H1 (cell line): Measurements from ENCODE around the gene PTPRT. TPM values are rescaled to one million over a fixed set of nuclear protein-coding genes. Genes with fewer than 3 reads are reported as not detected.

Experiments
- CTCF ChIA-PET: fragments of 300-600 bp; sonication (Branson Sonifier 250); formaldehyde crosslinking; loops from one replicate; lab custom pipeline; 2021; ENCODE audit not compliant: partially characterized antibody; lab: Charles Lee
- POLR2A ChIA-PET: fragments of 300-600 bp; sonication (Branson Sonifier 250); formaldehyde crosslinking; loops from one replicate; lab custom pipeline; 2021; ENCODE audit warnings: inconsistent platforms; ENCODE audit not compliant: partially characterized antibody; lab: Charles Lee
- DNase-seq, 2 experiments: peaks; one replicate each; pipeline versions ENCODE4 v3.0.0 to v3.0.0-alpha.2; 2010 to 2022; ENCODE audit warnings: low spot score in 2 of 2, low read depth in 1 of 2, mixed read lengths in 1 of 2
- FAIRE-seq: peaks from 2 replicates; lab custom pipeline; 2011; peaks lifted over from hg19 to GRCh38; lab: Jason Lieb, UNC
- H2AFZ ChIP-seq: 2 replicates; pipeline ENCODE4 v1.8.1; 2012; ENCODE audit warnings: low read length, inconsistent platforms
- H2AK5ac ChIP-seq: 2 replicates; pipeline ENCODE4 v1.6.1; 2013; ENCODE audit warnings: low read depth, low read length
- H2BK120ac ChIP-seq: replicated peaks from 2 replicates; pipeline ENCODE3; 2013; ENCODE audit warnings: low read depth, low read length, inconsistent platforms
- H2BK12ac ChIP-seq: 2 replicates; pipeline ENCODE4 v1.6.1; 2013; ENCODE audit warnings: low read depth, low read length
- H2BK15ac ChIP-seq: 2 replicates; pipeline ENCODE4 v1.6.1; 2013; ENCODE audit warnings: low read length
- H2BK20ac ChIP-seq: 2 replicates; pipeline ENCODE4 v1.6.1; 2013; ENCODE audit warnings: low read length
- H2BK5ac ChIP-seq: 2 replicates; pipeline ENCODE4 v1.6.1; 2013; ENCODE audit warnings: low read depth, low read length
- H3K14ac ChIP-seq: 2 replicates; pipeline ENCODE4 v1.6.1; 2013; ENCODE audit warnings: inconsistent platforms; ENCODE audit not compliant: insufficient read length
- H3K18ac ChIP-seq: 2 replicates; pipeline ENCODE4 v1.6.1; 2013; ENCODE audit warnings: low read length; ENCODE audit errors: extremely low read depth
- H3K23ac ChIP-seq: 2 replicates; pipeline ENCODE4 v1.6.1; 2013; ENCODE audit warnings: inconsistent platforms; ENCODE audit not compliant: insufficient read length
- H3K23me2 ChIP-seq: 2 replicates; pipeline ENCODE4 v1.6.1; 2013; ENCODE audit warnings: low read depth, low read length
- H3K27ac ChIP-seq: 2 replicates; pipeline ENCODE4 v1.6.1; 2011; ENCODE audit warnings: low read depth, low read length, inconsistent platforms
- H3K27me3 ChIP-seq, 4 experiments: replicated peaks in 1 of 4; 1 replicate in 1 of 4; 2 replicates in 3 of 4; pipeline versions ENCODE4 v1.6.1 to v1.8.1; 2011 to 2013; ENCODE audit warnings: low read length in 3 of 4, mild to moderate bottlenecking in 3 of 4, inconsistent platforms in 2 of 4, mixed read lengths in 2 of 4, moderate library complexity in 1 of 4; ENCODE audit not compliant: control insufficient read depth in 3 of 4, insufficient read depth in 3 of 4; ENCODE audit errors: extremely low read depth in 1 of 4
- H3K36me3 ChIP-seq, 4 experiments: 2 replicates each; pipeline versions ENCODE4 v1.6.1 to v1.8.1; 2011 to 2013; ENCODE audit warnings: mild to moderate bottlenecking in 4 of 4, low read length in 3 of 4, moderate library complexity in 2 of 4, control low read depth in 1 of 4, inconsistent platforms in 1 of 4; ENCODE audit not compliant: insufficient read depth in 4 of 4, control insufficient read depth in 2 of 4
- H3K4ac ChIP-seq: replicated peaks from 2 replicates; pipeline ENCODE3; 2013; ENCODE audit warnings: low read length, low read depth, mixed read lengths, inconsistent platforms; ENCODE audit not compliant: insufficient read length
- H3K4me1 ChIP-seq, 4 experiments: replicated peaks in 1 of 4; 1 replicate in 1 of 4; 2 replicates in 3 of 4; pipeline versions ENCODE4 v1.6.1 to v1.8.1; 2011 to 2013; ENCODE audit warnings: low read length in 3 of 4, inconsistent platforms in 2 of 4, mixed read lengths in 1 of 4; ENCODE audit not compliant: insufficient read depth in 4 of 4, control insufficient read depth in 3 of 4
- H3K4me2 ChIP-seq, 2 experiments: 2 replicates each; pipeline versions ENCODE4 v1.6.1 to v1.8.1; 2011 to 2013; ENCODE audit warnings: low read depth in 2 of 2, low read length in 2 of 2, control low read depth in 1 of 2, inconsistent platforms in 1 of 2, mild to moderate bottlenecking in 1 of 2; ENCODE audit not compliant: insufficient read depth in 1 of 2
- H3K4me3 ChIP-seq, 4 experiments: fragments of 200-600, 300-600 bp in 1 of 4; sonication (generic), shearing (Covaris generic), sonication (Bioruptor Twin) in 1 of 4; 2 replicates each; pipeline versions ENCODE4 v1.5.1 to v1.8.1; 2011 to 2016; ENCODE audit warnings: low read length in 4 of 4, low read depth in 3 of 4, control low read depth in 2 of 4, inconsistent platforms in 2 of 4, mild to moderate bottlenecking in 2 of 4, mixed read lengths in 1 of 4, moderate library complexity in 1 of 4; ENCODE audit not compliant: insufficient read depth in 2 of 4; ENCODE audit errors: extremely low read depth in 1 of 4
- H3K56ac ChIP-seq: replicated peaks from 2 replicates; pipeline ENCODE3; 2013; ENCODE audit warnings: low read depth, mild to moderate bottlenecking, mixed read lengths, low read length, inconsistent platforms; ENCODE audit not compliant: insufficient read length
- H3K79me1 ChIP-seq: 2 replicates; pipeline ENCODE4 v1.6.1; 2013; ENCODE audit warnings: low read depth, low read length, control low read depth
- H3K79me2 ChIP-seq, 2 experiments: 2 replicates each; pipeline versions ENCODE4 v1.6.1 to v1.8.1; 2012 to 2013; ENCODE audit warnings: low read length in 2 of 2, mild to moderate bottlenecking in 2 of 2, inconsistent platforms in 1 of 2; ENCODE audit not compliant: insufficient read depth in 2 of 2, control insufficient read depth in 1 of 2
- H3K9ac ChIP-seq, 4 experiments: replicated peaks in 1 of 4; 1 replicate in 1 of 4; 2 replicates in 3 of 4; pipeline versions ENCODE4 v1.6.1 to v1.8.1; 2011 to 2013; ENCODE audit warnings: low read depth in 3 of 4, low read length in 3 of 4, control low read depth in 2 of 4, mild to moderate bottlenecking in 2 of 4, moderate library complexity in 2 of 4, inconsistent platforms in 1 of 4; ENCODE audit errors: extremely low read depth in 1 of 4
- H3K9me3 ChIP-seq, 2 experiments: 2 replicates each; pipeline versions ENCODE4 v1.6.1 to v1.8.1; 2012 to 2013; ENCODE audit warnings: mild to moderate bottlenecking in 2 of 2, moderate library complexity in 2 of 2, control low read depth in 1 of 2, inconsistent platforms in 1 of 2, low read depth in 1 of 2, low read length in 1 of 2, mixed read lengths in 1 of 2; ENCODE audit not compliant: insufficient read depth in 2 of 2
- H4K20me1 ChIP-seq, 2 experiments: replicated peaks in 1 of 2; 2 replicates each; pipeline versions ENCODE3 to v1.8.1; 2011 to 2013; ENCODE audit warnings: inconsistent platforms in 2 of 2, low read length in 2 of 2, mild to moderate bottlenecking in 1 of 2; ENCODE audit not compliant: insufficient read depth in 2 of 2, control insufficient read depth in 1 of 2
- H4K5ac ChIP-seq: 2 replicates; pipeline ENCODE4 v1.6.1; 2013; ENCODE audit warnings: low read length, low read depth, mixed read lengths, inconsistent platforms; ENCODE audit not compliant: insufficient read length
- H4K8ac ChIP-seq: 2 replicates; pipeline ENCODE4 v1.8.0; 2013; ENCODE audit warnings: mild to moderate bottlenecking, moderate library complexity, low read length, inconsistent platforms; ENCODE audit not compliant: insufficient read depth; ENCODE audit errors: extremely low read depth
- H4K91ac ChIP-seq: replicated peaks from 2 replicates; pipeline ENCODE3; 2013; ENCODE audit warnings: low read length, mixed read lengths, inconsistent platforms; ENCODE audit not compliant: insufficient read length
- ASH2L ChIP-seq: fragments of 200-600, 300-600 bp; sonication (generic); IDR thresholded peaks from one replicate; pipeline ENCODE4 v1.7.1; 2017; ENCODE audit warnings: low read length
- BCL11A ChIP-seq, 2 experiments: IDR thresholded peaks; one replicate each; pipeline ENCODE4 v1.6.1; 2011; ENCODE audit warnings: low read depth in 2 of 2, low read length in 2 of 2, mild to moderate bottlenecking in 2 of 2
- CEBPB ChIP-seq: IDR thresholded peaks from 2 replicates; pipeline ENCODE4 v1.6.1; 2012; ENCODE audit warnings: low read depth, low read length
- CHD1 ChIP-seq: IDR thresholded peaks from 2 replicates; pipeline ENCODE4 v1.6.1; 2012; ENCODE audit warnings: low read depth, low read length, improper control_type of control experiment
- HDAC6 ChIP-seq: IDR thresholded peaks from one replicate; pipeline ENCODE4 v1.7.1; 2012; ENCODE audit warnings: low read depth, mild to moderate bottlenecking, inconsistent platforms, low read length, moderate library complexity
- PHF8 ChIP-seq: fragments of 200-600 bp; sonication (generic); conservative IDR thresholded peaks from 2 replicates; pipeline ENCODE4 v1.7.1; 2012; ENCODE audit warnings: low read depth, mild to moderate bottlenecking, inconsistent platforms, low read length, moderate library complexity
- RAD21 ChIP-seq, 2 experiments: IDR thresholded peaks in 1 of 2; conservative IDR thresholded peaks in 1 of 2; 2 replicates each; pipeline ENCODE4 v1.6.1; 2011; ENCODE audit warnings: low read depth in 2 of 2, low read length in 2 of 2, improper control_type of control experiment in 1 of 2, inconsistent platforms in 1 of 2, mild to moderate bottlenecking in 1 of 2, moderate library complexity in 1 of 2
- SP1 ChIP-seq: IDR thresholded peaks from 2 replicates; pipeline ENCODE4 v1.6.1; 2011; ENCODE audit warnings: low read depth, low read length
- WGBS, 2 experiments: shearing (Covaris generic) in 1 of 2; methylation state at CpG; one replicate each; pipeline versions ENCODE4 v1.1.6 to v1.1.7; 2013 to 2015; ENCODE audit warnings: low lambda C conversion rate in 2 of 2, mixed read lengths in 2 of 2, inconsistent platforms in 1 of 2, low coverage in 1 of 2, missing lambda C conversion rate in 1 of 2; ENCODE audit not compliant: insufficient replicate concordance in 2 of 2, insufficient coverage in 1 of 2, insufficient read length in 1 of 2; ENCODE audit errors: extremely low coverage in 1 of 2, missing lambda C conversion rate in 1 of 2; 5-methylcytosine and 5-hydroxymethylcytosine counted together
- polyA plus RNA-seq, 7 experiments: library from polyadenylated mRNA; depleted of rRNA in 3 of 7; stranded (reverse) in 5 of 7; unstranded in 2 of 7; fragments of >200 nt in 5 of 7; fragments of 200-250 nt in 2 of 7; gene quantifications; 1 replicate in 5 of 7; 2 replicates in 1 of 7; 4 replicates in 1 of 7; pipeline versions ENCODE4 v1.2.1 to v1.2.3, GENCODE V29; 2011 to 2013; ENCODE audit warnings: missing spikeins in 2 of 7, mixed read lengths in 2 of 7
- total RNA-seq: library from RNA; stranded (reverse); fragmentation: NEBNext Ultra II Directional; extraction: Animal tissue kit (Norgen Biotek cat#: 25700); gene quantifications from 2 replicates; pipeline ENCODE4 v1.2.1, GENCODE V29; 2021
- TF ChIP-seq, protein P1 (sequence below), 3 experiments: IDR thresholded peaks; 1 replicate in 2 of 3; 2 replicates in 1 of 3; pipeline versions ENCODE4 v1.5.1 to v1.6.1; 2011; ENCODE audit warnings: low read length in 3 of 3, mild to moderate bottlenecking in 3 of 3, inconsistent platforms in 2 of 3, low read depth in 1 of 3, moderate library complexity in 1 of 3; ENCODE audit not compliant: insufficient read depth in 1 of 3; ENCODE audit errors: control extremely low read depth in 1 of 3

PTPRT gene
- total and polyA plus RNA-seq, 2 of the 8 experiments (the other 6 are each of a cell fraction or from before 2014, with no cell fraction given), result 0.33 to 1.8 TPM

DNA sequence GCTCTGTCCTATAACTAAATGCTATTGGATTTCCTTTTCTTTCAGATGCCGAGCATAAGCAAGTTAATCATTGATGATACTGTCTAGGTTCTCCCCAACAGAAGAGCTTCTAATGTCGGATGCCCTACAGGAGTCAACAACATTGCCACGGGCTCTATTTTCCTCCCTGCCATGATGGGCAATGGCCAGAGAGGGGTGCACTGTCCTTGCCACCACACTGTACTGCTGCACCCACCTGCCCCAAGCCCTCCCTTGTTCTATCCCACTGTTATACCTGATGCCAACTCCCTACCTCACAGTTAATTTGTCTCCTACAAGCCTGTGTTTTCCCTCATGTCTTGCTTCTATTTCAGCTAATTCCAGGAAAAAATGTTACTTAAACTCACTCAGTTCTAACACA is 797.9 kb downstream of the PTPRT start:
- Histone ChIP-seq H3K79me1 (no peaks in the 10 kb centered on the region), H2BK12ac (no peak overlapping the region), H3K4me1 (peaks cover 0 to 7% (median 4%) of the 10 kb centered on the region in 4 experiments; a peak in 4 of 7 replicates), H2BK15ac (no peak overlapping the region), H2BK120ac (no peak overlapping the region), H2AK5ac (no peak overlapping the region), H2AFZ (no peak overlapping the region), H3K9me3 (0 out of 4 replicates have a peak, but pooled peaks cover 0 to 4% of the 10 kb centered on the region in 2 experiments), H2BK20ac (no peak overlapping the region), H3K56ac (no peak overlapping the region), H3K9ac (no peak overlapping the region), H3K14ac (no peak overlapping the region), H4K91ac (no peak overlapping the region), H4K5ac (no peak overlapping the region), H4K20me1 (no peaks in the 10 kb centered on the region), H3K23me2 (no peaks in the 10 kb centered on the region), H3K18ac (no peak overlapping the region), H3K4me2 (no peak overlapping the region; a peak in 1 of 4 replicates), H3K27me3 (no peaks in the 10 kb centered on the region), H3K27ac (no peak overlapping the region), H3K4me3 (no peak overlapping the region), H3K23ac (no peak overlapping the region), H4K8ac (no peak overlapping the region), H2BK5ac (no peak overlapping the region), H3K36me3 (no peaks in the 10 kb centered on the region), H3K79me2 (no peaks in the 10 kb centered on the region), H3K4ac (no peak overlapping the region)
- FAIRE-seq (no peak), DNase-seq (no peak)
- CTCF ChIA-PET, result interaction anchor here (1.0 to 1.2 kb wide), 3 partner anchors 15 to 137 kb away, joined by 3 to 4 read pairs (median 4); no protein-coding TSS in a partner anchor
- WGBS, 2 experiments, result 98% methylated on average over 3 of the region's 3 CpGs; no CpG with 5 or more reads in 1 of the 2 experiments
- TF ChIP-seq HDAC6, result no peak
- no peak for TF ChIP-seq ASH2L
- no peak for TF ChIP-seq CHD1
- peak; percentile 46 to 53 for TF ChIP-seq RAD21 (IDR thresholded peaks at IDR 0.05 in 1 of 2, conservative IDR thresholded peaks at IDR 0.05 in 1 of 2; ENCODE audit: low read depth in 2 of 2, low read length in 2 of 2)
- TF ChIP-seq, protein P1, sequence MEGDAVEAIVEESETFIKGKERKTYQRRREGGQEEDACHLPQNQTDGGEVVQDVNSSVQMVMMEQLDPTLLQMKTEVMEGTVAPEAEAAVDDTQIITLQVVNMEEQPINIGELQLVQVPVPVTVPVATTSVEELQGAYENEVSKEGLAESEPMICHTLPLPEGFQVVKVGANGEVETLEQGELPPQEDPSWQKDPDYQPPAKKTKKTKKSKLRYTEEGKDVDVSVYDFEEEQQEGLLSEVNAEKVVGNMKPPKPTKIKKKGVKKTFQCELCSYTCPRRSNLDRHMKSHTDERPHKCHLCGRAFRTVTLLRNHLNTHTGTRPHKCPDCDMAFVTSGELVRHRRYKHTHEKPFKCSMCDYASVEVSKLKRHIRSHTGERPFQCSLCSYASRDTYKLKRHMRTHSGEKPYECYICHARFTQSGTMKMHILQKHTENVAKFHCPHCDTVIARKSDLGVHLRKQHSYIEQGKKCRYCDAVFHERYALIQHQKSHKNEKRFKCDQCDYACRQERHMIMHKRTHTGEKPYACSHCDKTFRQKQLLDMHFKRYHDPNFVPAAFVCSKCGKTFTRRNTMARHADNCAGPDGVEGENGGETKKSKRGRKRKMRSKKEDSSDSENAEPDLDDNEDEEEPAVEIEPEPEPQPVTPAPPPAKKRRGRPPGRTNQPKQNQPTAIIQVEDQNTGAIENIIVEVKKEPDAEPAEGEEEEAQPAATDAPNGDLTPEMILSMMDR (IDR thresholded peaks at IDR 0.05; ENCODE audit: control extremely low read depth in 1 of 3, insufficient read depth in 1 of 3, low read depth in 1 of 3, low read length in 3 of 3), result peak in 2 of 3 experiments; percentile 44 to 54; a peak in 3 of 4 replicates
- TF ChIP-seq BCL11A (IDR thresholded peaks at IDR 0.05; ENCODE audit: low read depth in 2 of 2, low read length in 2 of 2), result no peak
- no peak for TF ChIP-seq SP1
- TF ChIP-seq PHF8, result no peak
- TF ChIP-seq CEBPB, result no peak
- POLR2A ChIA-PET, result interaction anchor here (0.6 kb wide), 1 partner anchor 713 kb away, joined by 3 read pairs; no protein-coding TSS in a partner anchor
